GM12878 (cell line): Measurements from ENCODE around the gene TOMT. TPM values are rescaled to one million over a fixed set of nuclear protein-coding genes. Genes with fewer than 3 reads are reported as not detected.
A peak's percentile ranks its signal among the peaks of the same experiment; 100 is the strongest.

Source experiments
- ATF2 ChIP-seq: IDR thresholded peaks from 2 replicates; pipeline ENCODE4 v1.6.1; 2012; ENCODE audit warnings: low read length, inconsistent platforms
- E4F1 ChIP-seq: fragments of 450-650 bp; IDR thresholded peaks from 2 replicates; pipeline ENCODE4 v1.6.1; 2018; ENCODE audit warnings: borderline replicate concordance, mild to moderate bottlenecking; ENCODE audit not compliant: partially characterized antibody
- HCFC1 ChIP-seq: fragments of 150-350 bp; IDR thresholded peaks from 2 replicates; pipeline ENCODE4 v1.6.1; 2014; ENCODE audit warnings: low read length
- HDAC2 ChIP-seq: fragments of 200-600 bp; sonication (generic); IDR thresholded peaks from 2 replicates; pipeline ENCODE4 v1.6.1; 2017
- MEF2A ChIP-seq: IDR thresholded peaks from 2 replicates; pipeline ENCODE4 v1.6.1; 2011; ENCODE audit warnings: low read depth, mild to moderate bottlenecking, low read length, moderate library complexity; ENCODE audit not compliant: insufficient read depth
- MLLT1 ChIP-seq: fragments of 450-650 bp; IDR thresholded peaks from 2 replicates; pipeline ENCODE4 v1.6.1; 2016; ENCODE audit warnings: mild to moderate bottlenecking
- NFYB ChIP-seq: IDR thresholded peaks from 2 replicates; pipeline ENCODE4 v1.6.1; 2011; ENCODE audit warnings: low read depth, mild to moderate bottlenecking, low read length, improper control_type of control experiment, moderate library complexity; ENCODE audit not compliant: insufficient read depth
- NKRF ChIP-seq: fragments of 450-650 bp; conservative IDR thresholded peaks from 2 replicates; pipeline ENCODE4 v1.6.1; 2017; ENCODE audit warnings: mild to moderate bottlenecking, moderate library complexity
- SUPT20H ChIP-seq: IDR thresholded peaks from 2 replicates; pipeline ENCODE4 v1.6.1; 2011; ENCODE audit warnings: low read depth, mild to moderate bottlenecking, low read length, moderate library complexity, borderline replicate concordance; ENCODE audit not compliant: control insufficient read depth
- USF1 ChIP-seq: IDR thresholded peaks from 2 replicates; pipeline ENCODE4 v1.6.1; 2011; ENCODE audit warnings: borderline replicate concordance, low read depth, mild to moderate bottlenecking, moderate library complexity, mixed read lengths, low read length; ENCODE audit not compliant: insufficient read depth; ENCODE audit errors: extremely low read length
- ZSCAN29 ChIP-seq: fragments of 450-650 bp; IDR thresholded peaks from 2 replicates; pipeline ENCODE4 v1.6.1; 2017; ENCODE audit warnings: mild to moderate bottlenecking, moderate library complexity
- polyA plus RNA-seq, 11 experiments: library from polyadenylated mRNA; depleted of rRNA in 4 of 11; unstranded in 6 of 11; stranded (reverse) in 5 of 11; fragments of >200 nt; fragmentation: Nextera tagmentation in 4 of 11; fragmentation: Illumina TruSeq in 1 of 11; extraction: Ambion mirVana in 4 of 11; extraction: Trizol in 1 of 11; gene quantifications; 1 replicate in 1 of 11; 2 replicates in 10 of 11; pipeline versions ENCODE4 v1.2.1 to v1.2.3, GENCODE V29; 2011 to 2016; ENCODE audit warnings: inconsistent platforms in 2 of 11, missing spikeins in 2 of 11, low read depth in 1 of 11
- total RNA-seq, 4 experiments: library from RNA; depleted of rRNA in 3 of 4; stranded (reverse); fragments of >200 nt in 3 of 4; fragmentation: Illumina TruSeq in 1 of 4; extraction: Trizol in 1 of 4; gene quantifications; 2 replicates each; pipeline versions ENCODE4 v1.2.1 to v1.2.3, GENCODE V29; 2013 to 2021
- TF ChIP-seq, protein P1 (sequence below): fragments of 450-650 bp; IDR thresholded peaks from 2 replicates; pipeline ENCODE4 v1.6.1; 2017; ENCODE audit warnings: mild to moderate bottlenecking, moderate library complexity

Gene TOMT
- total and polyA plus RNA-seq, 10 of the 15 experiments (the other 5 are each of a cell fraction or from before 2014, with no cell fraction given) = not detected

GRCh38 chr11:72102946-72103753 is 2.6 kb upstream of the TOMT start, which contains the start of gene LAMTOR1 (continued):
- TF ChIP-seq E4F1 (peak; percentile 21), NFYB (peak; percentile 62; the same call in 1 of the 2 replicates), USF1 (peak; percentile 95), MLLT1 (no peak), ATF2 (no peak), ZSCAN29 (no peak), SUPT20H (no peak), HCFC1 (peak; percentile 35), HDAC2 (no peak), NKRF (peak; percentile 80), MEF2A (0 out of 2 replicates have a peak, but pooled peaks have one; percentile 13)
- TF ChIP-seq, protein P1, sequence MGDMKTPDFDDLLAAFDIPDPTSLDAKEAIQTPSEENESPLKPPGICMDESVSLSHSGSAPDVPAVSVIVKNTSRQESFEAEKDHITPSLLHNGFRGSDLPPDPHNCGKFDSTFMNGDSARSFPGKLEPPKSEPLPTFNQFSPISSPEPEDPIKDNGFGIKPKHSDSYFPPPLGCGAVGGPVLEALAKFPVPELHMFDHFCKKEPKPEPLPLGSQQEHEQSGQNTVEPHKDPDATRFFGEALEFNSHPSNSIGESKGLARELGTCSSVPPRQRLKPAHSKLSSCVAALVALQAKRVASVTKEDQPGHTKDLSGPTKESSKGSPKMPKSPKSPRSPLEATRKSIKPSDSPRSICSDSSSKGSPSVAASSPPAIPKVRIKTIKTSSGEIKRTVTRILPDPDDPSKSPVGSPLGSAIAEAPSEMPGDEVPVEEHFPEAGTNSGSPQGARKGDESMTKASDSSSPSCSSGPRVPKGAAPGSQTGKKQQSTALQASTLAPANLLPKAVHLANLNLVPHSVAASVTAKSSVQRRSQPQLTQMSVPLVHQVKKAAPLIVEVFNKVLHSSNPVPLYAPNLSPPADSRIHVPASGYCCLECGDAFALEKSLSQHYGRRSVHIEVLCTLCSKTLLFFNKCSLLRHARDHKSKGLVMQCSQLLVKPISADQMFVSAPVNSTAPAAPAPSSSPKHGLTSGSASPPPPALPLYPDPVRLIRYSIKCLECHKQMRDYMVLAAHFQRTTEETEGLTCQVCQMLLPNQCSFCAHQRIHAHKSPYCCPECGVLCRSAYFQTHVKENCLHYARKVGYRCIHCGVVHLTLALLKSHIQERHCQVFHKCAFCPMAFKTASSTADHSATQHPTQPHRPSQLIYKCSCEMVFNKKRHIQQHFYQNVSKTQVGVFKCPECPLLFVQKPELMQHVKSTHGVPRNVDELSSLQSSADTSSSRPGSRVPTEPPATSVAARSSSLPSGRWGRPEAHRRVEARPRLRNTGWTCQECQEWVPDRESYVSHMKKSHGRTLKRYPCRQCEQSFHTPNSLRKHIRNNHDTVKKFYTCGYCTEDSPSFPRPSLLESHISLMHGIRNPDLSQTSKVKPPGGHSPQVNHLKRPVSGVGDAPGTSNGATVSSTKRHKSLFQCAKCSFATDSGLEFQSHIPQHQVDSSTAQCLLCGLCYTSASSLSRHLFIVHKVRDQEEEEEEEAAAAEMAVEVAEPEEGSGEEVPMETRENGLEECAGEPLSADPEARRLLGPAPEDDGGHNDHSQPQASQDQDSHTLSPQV = no peak
